Dermis blood vessel endothelial cell (primary cell): Measurements from ENCODE around the gene NSUN2. TPM values are rescaled to one million over a fixed set of nuclear protein-coding genes. Genes with fewer than 3 reads are reported as not detected.

Experiments
- DNase-seq: peaks from one replicate; pipeline ENCODE4 v3.0.0; 2010
- total RNA-seq: library from RNA; depleted of rRNA; stranded (reverse); fragments of >200 nt; gene quantifications from 2 replicates; pipeline ENCODE4 v1.2.3, GENCODE V29; 2014

The NSUN2 gene
- total RNA-seq, 1 donor from 2014 or later, result 64.5 TPM

GRCh38 chr5:6602441-6602840 is 30.4 kb downstream of the NSUN2 start:
- no peak for DNase-seq

- no peak for DNase-seq
Measured at GRCh38 chr5:6601816-6602215, 31.0 kb downstream of the NSUN2 start.

DNA sequence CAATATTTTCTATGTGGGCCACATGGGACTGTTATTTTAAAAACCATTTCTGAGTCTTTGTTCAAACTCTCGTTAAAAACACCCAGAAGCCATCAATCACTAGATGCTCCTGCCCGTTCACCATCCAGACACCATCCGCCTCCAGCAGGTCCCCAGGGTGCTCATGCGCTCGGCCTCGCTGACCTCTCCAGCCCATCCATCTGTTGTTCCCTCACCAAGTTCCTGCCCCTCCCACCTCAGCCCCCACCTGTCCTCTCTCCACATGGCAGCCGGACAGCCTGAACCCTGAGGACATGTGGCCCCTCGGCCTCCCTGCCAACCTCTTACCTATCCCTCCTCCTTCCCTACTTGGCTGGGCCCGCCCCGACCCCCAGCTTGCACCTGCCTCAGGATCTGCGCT is 31.6 kb downstream of the NSUN2 start:
- DNase-seq, result no peak

DNA sequence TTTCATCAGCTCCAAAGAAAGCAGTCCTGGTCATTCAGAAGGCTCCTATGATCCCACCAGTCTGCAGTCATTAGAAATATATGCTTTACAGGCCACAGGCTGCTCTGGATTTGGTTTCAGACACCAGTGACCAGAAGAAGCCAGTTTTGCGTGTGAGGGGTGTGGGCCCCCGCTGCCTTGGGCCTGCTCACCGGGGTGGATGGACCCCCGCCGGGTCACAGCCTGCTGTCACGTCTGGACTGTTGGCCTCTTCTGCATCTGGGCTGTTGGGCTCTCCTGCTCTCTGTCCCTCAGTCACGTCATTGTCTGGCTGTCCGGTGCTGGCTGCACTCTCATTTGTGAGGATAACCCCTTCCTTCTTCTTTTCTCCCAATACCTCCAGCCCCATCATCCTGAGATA is 33.1 kb downstream of the NSUN2 start:
- no peak for DNase-seq

GRCh38 chr5:6598351-6598900 is 34.4 kb downstream of the NSUN2 start:
- DNase-seq, result no peak

GRCh38 chr5:6597557-6597956 is 35.3 kb downstream of the NSUN2 start:
- no peak for DNase-seq

GRCh38 chr5:6596388-6596787 is 36.5 kb downstream of the NSUN2 start:
- DNase-seq, result no peak

- no peak for DNase-seq
Measured at GRCh38 chr5:6595405-6595804, 37.4 kb downstream of the NSUN2 start.

- DNase-seq, result no peak
Measured at GRCh38 chr5:6594066-6594465, 38.8 kb downstream of the NSUN2 start.

- DNase-seq, result no peak
Measured at GRCh38 chr5:6593148-6594016, 39.5 kb downstream of the NSUN2 start.

GRCh38 chr5:6592601-6593000 is 40.2 kb downstream of the NSUN2 start:
- no peak for DNase-seq

GRCh38 chr5:6591671-6592288 is 41.1 kb downstream of the NSUN2 start:
- DNase-seq, result no peak

DNA sequence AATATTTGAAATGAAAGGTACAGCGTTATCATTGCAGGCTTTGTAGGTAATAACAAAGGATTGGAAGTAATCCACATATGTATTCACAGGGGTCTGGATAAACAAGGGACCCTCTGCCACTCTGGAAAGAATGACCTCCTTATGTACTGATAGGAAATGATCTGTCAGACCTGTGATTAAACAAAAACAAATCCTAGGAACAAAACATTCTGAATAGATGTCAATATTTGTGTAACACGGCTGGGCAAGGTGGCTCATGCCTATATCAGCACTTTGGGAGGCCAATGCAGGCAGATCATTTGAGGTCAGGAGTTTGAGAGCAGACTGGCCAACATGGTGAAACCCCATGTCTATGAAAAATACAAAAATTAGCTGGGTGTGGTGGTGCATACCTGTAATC is 42.3 kb downstream of the NSUN2 start:
- DNase-seq, result no peak

- DNase-seq, result no peak
Measured at GRCh38 chr5:6587171-6587570, 45.7 kb downstream of the NSUN2 start.

DNA sequence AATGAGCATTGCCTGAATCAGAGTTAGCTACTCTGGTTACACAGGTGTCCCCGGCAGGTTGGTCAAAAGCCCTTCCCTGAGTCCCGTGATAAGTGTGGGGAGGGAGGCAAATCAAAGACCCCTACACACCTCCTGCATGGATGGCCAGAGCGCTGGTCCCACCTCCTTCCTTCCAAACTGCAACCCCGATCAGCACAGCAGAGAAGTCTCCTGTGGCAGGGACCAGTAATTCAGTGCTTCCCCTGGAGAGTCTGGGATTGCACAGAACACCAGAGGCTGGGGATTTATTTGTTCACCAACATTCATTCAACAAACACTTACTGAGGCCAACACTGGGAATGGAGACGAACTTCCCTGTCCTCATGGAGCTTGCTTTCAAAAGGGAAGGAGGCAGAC is 46.2 kb downstream of the NSUN2 start:
- DNase-seq, result no peak

DNA sequence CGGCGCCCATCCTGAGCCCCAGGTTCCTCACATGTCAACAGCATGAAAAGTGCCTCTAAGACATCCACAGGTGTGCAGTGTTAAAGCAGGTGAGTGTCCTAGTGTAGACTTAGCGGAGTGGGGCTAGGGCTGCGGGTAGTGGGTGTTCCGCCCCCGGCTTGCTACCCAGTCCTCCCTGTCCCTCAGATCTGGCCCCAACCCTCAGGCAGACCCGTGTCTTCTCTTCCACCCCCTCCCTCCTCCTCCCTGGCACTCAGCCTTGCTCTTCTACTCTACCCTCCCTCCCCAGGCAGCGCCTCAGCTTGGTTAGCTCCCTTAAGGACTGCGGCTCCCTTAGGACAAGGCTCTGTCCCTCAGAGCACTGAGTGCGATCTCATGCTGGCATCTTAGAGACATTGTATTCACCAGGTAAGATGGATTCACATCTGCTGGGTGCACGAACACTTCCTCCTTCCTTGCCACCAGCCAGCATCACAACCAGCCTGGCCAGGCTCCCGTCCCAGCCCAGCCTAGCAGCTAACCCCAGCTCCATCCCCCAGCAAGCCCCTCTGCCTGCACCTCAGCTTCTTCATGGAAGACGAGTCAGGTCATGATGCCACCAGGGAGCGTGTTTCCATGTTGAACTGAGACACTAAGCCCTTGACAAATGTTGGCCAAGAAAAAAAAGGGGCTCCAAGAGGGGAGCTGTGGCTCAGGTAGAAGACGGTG is 46.8 kb downstream of the NSUN2 start:
- DNase-seq, result no peak

DNA sequence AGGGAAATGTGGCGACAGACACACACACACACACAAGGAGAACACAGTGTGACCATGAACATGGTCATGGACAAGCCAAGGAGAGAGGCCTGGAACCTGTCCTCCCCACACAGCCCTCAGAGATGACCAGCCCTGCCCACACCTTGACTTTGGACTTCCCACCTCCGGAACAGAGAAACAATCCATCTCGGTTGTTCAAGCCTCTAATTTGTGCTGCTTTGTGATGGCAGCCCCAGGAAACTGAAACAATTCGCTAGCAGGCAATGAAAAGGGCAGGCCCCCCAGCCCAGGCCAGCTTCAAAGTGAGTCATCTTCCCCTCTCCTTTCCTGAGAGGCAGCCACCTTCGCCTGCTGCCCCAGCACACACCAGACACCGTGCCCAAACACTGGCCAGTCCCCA is 47.7 kb downstream of the NSUN2 start:
- peak; percentile 73 for DNase-seq

DNA sequence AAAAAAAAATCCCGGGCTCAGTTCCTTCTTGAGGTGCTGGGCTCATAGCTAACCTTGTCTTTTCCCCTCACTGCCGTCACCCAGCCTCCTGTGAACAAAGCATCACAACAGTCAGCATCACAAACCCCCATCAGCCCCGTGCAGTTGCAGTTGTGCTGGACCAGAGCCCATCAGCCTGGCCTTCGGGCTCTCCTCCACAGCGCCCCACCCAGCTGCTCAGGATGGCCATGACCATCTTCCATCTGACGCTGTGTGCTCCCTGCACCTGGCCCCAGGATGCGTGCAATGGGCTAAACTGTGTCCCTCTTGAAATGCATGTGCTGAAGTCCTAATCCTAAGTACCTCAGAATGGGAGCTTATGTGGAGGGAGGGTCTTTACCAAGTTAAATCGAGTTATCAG is 48.1 kb downstream of the NSUN2 start:
- no peak for DNase-seq

DNA sequence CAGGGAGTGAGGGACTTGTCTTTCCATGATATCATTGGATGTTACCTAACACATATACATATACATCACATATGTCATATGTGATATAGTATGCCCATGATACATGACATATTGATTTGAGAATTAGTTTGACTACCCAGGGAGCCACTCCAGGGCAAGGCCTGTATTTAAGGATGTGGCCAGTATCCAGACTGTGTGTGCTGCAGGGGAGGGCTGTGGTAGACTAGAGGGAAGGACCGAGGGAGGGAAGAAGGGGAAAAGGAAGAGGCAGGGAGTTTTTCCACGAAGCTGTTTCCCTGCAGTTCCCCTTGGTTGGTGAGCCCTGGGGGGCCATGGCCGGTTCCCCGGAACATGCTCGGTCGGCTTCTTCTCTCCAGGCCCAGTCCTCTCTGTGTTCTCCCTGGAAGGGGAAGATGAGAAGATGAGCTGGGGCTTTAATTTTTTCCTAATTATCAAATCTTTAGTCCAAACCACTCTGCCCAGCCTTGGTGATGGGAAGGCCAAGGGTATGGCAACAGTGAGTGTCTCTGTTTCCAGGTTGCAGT is 48.7 kb downstream of the NSUN2 start:
- no peak for DNase-seq

GRCh38 chr5:6583049-6583880 is 49.6 kb downstream of the NSUN2 start:
- peak; percentile 53 for DNase-seq

- DNase-seq, result no peak
Measured at GRCh38 chr5:6582507-6583048, 50.3 kb downstream of the NSUN2 start.
